Activated CD8-positive, alpha-beta memory T cell treated with anti-CD3 and anti-CD28 coated beads for 36 hours (primary cell): ENCODE data around the gene BLCAP. TPM values are rescaled to one million over a fixed set of nuclear protein-coding genes. Genes with fewer than 3 reads are reported as not detected.

ENCODE experiments used
- CTCF ChIA-PET: fragments of 350-600 bp; sonication (Branson Sonifier 250); formaldehyde crosslinking; loops from one replicate; lab custom pipeline; 2021; ENCODE audit warnings: antibody characterized with exemption; lab: Charles Lee
- POLR2A ChIA-PET: fragments of 350-600 bp; sonication (Branson Sonifier 250); formaldehyde crosslinking; loops from one replicate; lab custom pipeline; 2021; ENCODE audit warnings: antibody characterized with exemption; lab: Charles Lee
- total RNA-seq, 2 experiments: library from RNA; stranded (reverse); gene quantifications; one replicate each; pipeline ENCODE4 v1.2.3, GENCODE V29; 2021

The BLCAP gene
- total RNA-seq, 2 experiments from 2014 or later: 30.2 to 31.0 TPM

GRCh38 chr20:37522260-37523011 is 5.2 kb downstream of the BLCAP start:
- POLR2A ChIA-PET: no interaction called here
- CTCF ChIA-PET: interaction anchor here (1.1 kb wide), 1 partner anchor 331 kb away, joined by 4 read pairs; no protein-coding TSS in a partner anchor

- ChIA-PET CTCF (interaction anchor here (1.1 kb wide), 1 partner anchor 326 kb away, joined by 3 read pairs; no protein-coding TSS in a partner anchor), POLR2A (no interaction called here)
These were observed 6.5 kb downstream of the BLCAP start, which contains the start of gene NNAT for GRCh38 chr20:37521061-37521771. TSS of gene NNAT (plus strand) at chr20:37521250. CDS start at chr20:37521332, 82 bp downstream.

- ChIA-PET CTCF (interaction anchor here (0.6 to 1.1 kb wide), 2 partner anchors 44 to 325 kb away, joined by 3 read pairs; no protein-coding TSS in a partner anchor), POLR2A (no interaction called here)
These were observed 7.2 kb downstream of the BLCAP start for GRCh38 chr20:37520419-37520955.

- POLR2A ChIA-PET: no interaction called here
These were observed 7.9 kb downstream of the BLCAP start for GRCh38 chr20:37519508-37520418.

GRCh38 chr20:37518606-37519507 is 8.8 kb downstream of the BLCAP start:
- ChIA-PET POLR2A (no interaction called here), CTCF (interaction anchor here (0.7 kb wide), 1 partner anchor 321 kb away, joined by 3 read pairs; no protein-coding TSS in a partner anchor)

More at GRCh38 chr20:37519508-37520418, 7.9 kb downstream of the BLCAP start:
- CTCF ChIA-PET: interaction anchor here (0.7 to 1.1 kb wide), 2 partner anchors 322 to 324 kb away, joined by 3 read pairs; no protein-coding TSS in a partner anchor

GRCh38 chr20:37518059-37518458 is 9.6 kb downstream of the BLCAP start:
- ChIA-PET CTCF (no interaction called here), POLR2A (no interaction called here)

GRCh38 chr20:37516811-37517750 is 10.6 kb downstream of the BLCAP start:
- POLR2A ChIA-PET: no interaction called here
- CTCF ChIA-PET: interaction anchor here (0.7 kb wide), 1 partner anchor 46 kb away, joined by 3 read pairs; no protein-coding TSS in a partner anchor

GRCh38 chr20:37515876-37516275 is 11.8 kb downstream of the BLCAP start:
- POLR2A ChIA-PET: no interaction called here
- CTCF ChIA-PET: no interaction called here

GRCh38 chr20:37513779-37514359 is 13.8 kb downstream of the BLCAP start:
- CTCF ChIA-PET: no interaction called here
- POLR2A ChIA-PET: no interaction called here

GRCh38 chr20:37511610-37512275 is 15.9 kb downstream of the BLCAP start:
- ChIA-PET CTCF (no interaction called here), POLR2A (no interaction called here)

GRCh38 chr20:37510226-37510625 is 17.4 kb downstream of the BLCAP start:
- POLR2A ChIA-PET: no interaction called here

GRCh38 chr20:37506152-37506725 is 21.4 kb downstream of the BLCAP start:
- CTCF ChIA-PET: no interaction called here

More at GRCh38 chr20:37510226-37510625, 17.4 kb downstream of the BLCAP start:
- CTCF ChIA-PET: interaction anchor here (0.6 to 0.9 kb wide), 3 partner anchors 38 to 182 kb away, joined by 3 to 4 read pairs (median 3); no protein-coding TSS in a partner anchor

GRCh38 chr20:37505263-37506151 is 22.2 kb downstream of the BLCAP start:
- ChIA-PET CTCF (no interaction called here), POLR2A (no interaction called here)

More at GRCh38 chr20:37506152-37506725, 21.4 kb downstream of the BLCAP start:
- POLR2A ChIA-PET: no interaction called here

- POLR2A ChIA-PET: no interaction called here
- CTCF ChIA-PET: no interaction called here
These were observed 23.1 kb downstream of the BLCAP start for GRCh38 chr20:37504404-37505096.
